ENCODE results near the gene KLHDC8B. TPM values are rescaled to one million over a fixed set of nuclear protein-coding genes. Genes with fewer than 3 reads are reported as not detected.

Gene KLHDC8B
- total RNA-seq, 1 experiment from 2014 or later = 7.4 TPM

DNA sequence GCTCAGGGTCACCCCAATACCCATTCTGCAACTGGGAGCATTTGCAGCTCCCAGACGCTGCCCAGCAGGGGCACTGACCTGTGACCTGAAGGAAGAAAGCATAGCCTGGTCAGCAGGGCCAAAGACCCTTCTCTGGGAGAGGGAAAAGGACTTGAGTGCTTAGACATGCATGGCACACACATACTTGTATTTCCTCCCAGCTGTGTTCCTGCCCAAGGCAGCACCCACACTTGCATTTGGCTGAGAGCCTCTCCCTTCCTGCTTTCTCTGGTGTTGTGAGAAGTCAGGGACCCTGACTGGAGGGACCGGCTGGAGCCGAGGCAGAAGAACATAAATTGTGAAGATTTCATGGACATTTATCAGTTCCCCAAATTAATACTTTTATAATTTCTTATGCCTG lies 31.3 kb upstream of the KLHDC8B start:
- Mint-ChIP-seq H3K27me3 (ENCODE audit: insufficient read depth, unreplicated experiment) (no peaks in the 10 kb centered on the region), H3K9me3 (ENCODE audit: unreplicated experiment) (peaks cover 18% of the 10 kb centered on the region), H3K27ac (ENCODE audit: unreplicated experiment) (no peak overlapping the region), H3K4me3 (ENCODE audit: unreplicated experiment) (no peak overlapping the region), H3K4me1 (ENCODE audit: low read depth, unreplicated experiment) (peaks cover 13% of the 10 kb centered on the region), H3K36me3 (ENCODE audit: insufficient read depth, unreplicated experiment) (no peaks in the 10 kb centered on the region)
- DNase-seq = no peak
- Histone ChIP-seq H3K36me3 (ENCODE audit: control insufficient read depth, insufficient read depth, low read length) (no peaks in the 10 kb centered on the region), H3K9me3 (peaks cover 26% of the 10 kb centered on the region; the same call in 1 of the 2 replicates), H3K4me3 (ENCODE audit: low read depth, low read length) (no peak overlapping the region), H3K4me1 (0 out of 2 replicates have a peak, but pooled peaks cover 5% of the 10 kb centered on the region), H3K27me3 (replicated peaks; ENCODE audit: control insufficient read depth, insufficient read depth, low read length) (no peaks in the 10 kb centered on the region)
- TF ChIP-seq, protein P1, sequence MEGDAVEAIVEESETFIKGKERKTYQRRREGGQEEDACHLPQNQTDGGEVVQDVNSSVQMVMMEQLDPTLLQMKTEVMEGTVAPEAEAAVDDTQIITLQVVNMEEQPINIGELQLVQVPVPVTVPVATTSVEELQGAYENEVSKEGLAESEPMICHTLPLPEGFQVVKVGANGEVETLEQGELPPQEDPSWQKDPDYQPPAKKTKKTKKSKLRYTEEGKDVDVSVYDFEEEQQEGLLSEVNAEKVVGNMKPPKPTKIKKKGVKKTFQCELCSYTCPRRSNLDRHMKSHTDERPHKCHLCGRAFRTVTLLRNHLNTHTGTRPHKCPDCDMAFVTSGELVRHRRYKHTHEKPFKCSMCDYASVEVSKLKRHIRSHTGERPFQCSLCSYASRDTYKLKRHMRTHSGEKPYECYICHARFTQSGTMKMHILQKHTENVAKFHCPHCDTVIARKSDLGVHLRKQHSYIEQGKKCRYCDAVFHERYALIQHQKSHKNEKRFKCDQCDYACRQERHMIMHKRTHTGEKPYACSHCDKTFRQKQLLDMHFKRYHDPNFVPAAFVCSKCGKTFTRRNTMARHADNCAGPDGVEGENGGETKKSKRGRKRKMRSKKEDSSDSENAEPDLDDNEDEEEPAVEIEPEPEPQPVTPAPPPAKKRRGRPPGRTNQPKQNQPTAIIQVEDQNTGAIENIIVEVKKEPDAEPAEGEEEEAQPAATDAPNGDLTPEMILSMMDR (IDR thresholded peaks at IDR 0.05; ENCODE audit: insufficient read depth in 1 of 2, low read depth in 1 of 2, low read length in 1 of 2, severe bottlenecking in 1 of 2, unreplicated experiment in 1 of 2) = no peak
- ChIA-PET CTCF (no interaction called here), POLR2A (no interaction called here)
- BruUV-seq (replicated peaks) = no TSS peak
- intact Hi-C loops (cut with micrococcal nuclease; ENCODE audit: unreplicated experiment) = no loop called here

DNA sequence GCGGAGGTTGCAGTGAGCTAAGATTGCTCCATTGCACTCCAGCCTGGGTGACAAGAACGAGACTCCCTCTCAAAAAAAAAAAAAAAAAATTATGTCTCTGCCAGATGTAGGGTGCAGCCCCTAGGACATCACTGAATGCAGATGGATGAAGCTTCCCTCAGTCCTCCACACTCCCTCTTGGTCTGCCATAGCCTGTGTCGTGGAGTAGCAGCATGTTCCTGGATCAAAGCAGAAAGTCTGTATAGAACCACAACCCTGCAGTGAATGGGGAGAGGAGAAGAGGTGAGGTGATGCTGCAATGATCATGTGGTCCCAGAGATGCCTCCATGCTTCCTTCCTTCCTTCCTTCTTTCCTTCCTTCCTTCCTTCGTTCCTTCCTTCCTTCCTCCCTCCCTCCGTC lies 23.2 kb upstream of the KLHDC8B start:
- no peak for DNase-seq
- ChIA-PET CTCF (no interaction called here), POLR2A (interaction anchor here (0.6 kb wide), 1 partner anchor 35 kb away, joined by 5 read pairs; no protein-coding TSS in a partner anchor)
- Mint-ChIP-seq H3K27ac (ENCODE audit: unreplicated experiment) (no peak overlapping the region), H3K4me3 (ENCODE audit: unreplicated experiment) (no peak overlapping the region), H3K27me3 (ENCODE audit: insufficient read depth, unreplicated experiment) (no peaks in the 10 kb centered on the region), H3K36me3 (ENCODE audit: insufficient read depth, unreplicated experiment) (peaks cover 6% of the 10 kb centered on the region), H3K9me3 (ENCODE audit: unreplicated experiment) (no peaks in the 10 kb centered on the region), H3K4me1 (ENCODE audit: low read depth, unreplicated experiment) (no peaks in the 10 kb centered on the region)
- Histone ChIP-seq H3K4me1 (no peaks in the 10 kb centered on the region), H3K27me3 (replicated peaks; ENCODE audit: control insufficient read depth, insufficient read depth, low read length) (no peaks in the 10 kb centered on the region), H3K4me3 (ENCODE audit: low read depth, low read length) (no peak overlapping the region), H3K36me3 (ENCODE audit: control insufficient read depth, insufficient read depth, low read length) (no peaks in the 10 kb centered on the region), H3K9me3 (no peaks in the 10 kb centered on the region)
- intact Hi-C loops (cut with micrococcal nuclease; ENCODE audit: unreplicated experiment) = no loop called here
- TF ChIP-seq, protein P1 (IDR thresholded peaks at IDR 0.05; ENCODE audit: insufficient read depth in 1 of 2, low read depth in 1 of 2, low read length in 1 of 2, severe bottlenecking in 1 of 2, unreplicated experiment in 1 of 2) = no peak
- BruUV-seq (replicated peaks) = no TSS peak

DNA sequence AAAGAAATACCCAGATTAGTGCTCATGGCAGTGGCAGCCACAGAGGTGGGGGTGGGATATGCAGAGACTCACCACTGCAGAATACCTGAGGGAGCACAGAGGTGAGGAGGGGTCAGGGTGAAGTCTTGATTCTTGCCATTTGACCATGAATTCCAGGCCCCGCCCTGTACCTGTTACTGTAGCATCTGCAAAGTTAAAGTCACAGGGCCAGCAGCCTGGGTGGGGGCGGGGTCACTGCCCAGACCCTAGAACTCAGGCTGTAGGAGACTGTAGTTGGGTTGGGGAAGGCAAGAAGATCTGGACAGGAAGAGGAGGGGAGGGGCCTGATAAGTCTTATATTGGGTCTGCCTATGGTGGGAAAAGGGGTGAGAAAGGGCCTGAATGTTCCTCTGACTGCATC lies 19.8 kb upstream of the KLHDC8B start:
- Mint-ChIP-seq H3K27me3 (ENCODE audit: insufficient read depth, unreplicated experiment) (no peaks in the 10 kb centered on the region), H3K4me3 (ENCODE audit: unreplicated experiment) (no peak overlapping the region), H3K27ac (ENCODE audit: unreplicated experiment) (no peak overlapping the region), H3K4me1 (ENCODE audit: low read depth, unreplicated experiment) (no peaks in the 10 kb centered on the region), H3K9me3 (ENCODE audit: unreplicated experiment) (no peaks in the 10 kb centered on the region), H3K36me3 (ENCODE audit: insufficient read depth, unreplicated experiment) (no peaks in the 10 kb centered on the region)
- Histone ChIP-seq H3K36me3 (ENCODE audit: control insufficient read depth, insufficient read depth, low read length) (no peaks in the 10 kb centered on the region), H3K9me3 (no peaks in the 10 kb centered on the region), H3K4me3 (ENCODE audit: low read depth, low read length) (no peak overlapping the region), H3K4me1 (no peaks in the 10 kb centered on the region), H3K27me3 (replicated peaks; ENCODE audit: control insufficient read depth, insufficient read depth, low read length) (no peaks in the 10 kb centered on the region)
- intact Hi-C loops (cut with micrococcal nuclease; ENCODE audit: unreplicated experiment) = loop anchor here (10.0 kb wide), 1 partner anchor 127 kb away; the partner anchor contains the start of genes IMPDH2 and NDUFAF3
- TF ChIP-seq, protein P1 (IDR thresholded peaks at IDR 0.05; ENCODE audit: insufficient read depth in 1 of 2, low read depth in 1 of 2, low read length in 1 of 2, severe bottlenecking in 1 of 2, unreplicated experiment in 1 of 2) = no peak
- DNase-seq = no peak
- ChIA-PET CTCF (no interaction called here), POLR2A (no interaction called here)
- no TSS peak for BruUV-seq (replicated peaks)

Data from Caco-2 (cell line).